ENCODE results near the gene THOC2.
"Not testable (repeated sequence)": the region's sequence is repeated elsewhere in the genome, so short reads cannot be mapped to it uniquely, and the experiment has no call there.

THOC2 gene

DNA sequence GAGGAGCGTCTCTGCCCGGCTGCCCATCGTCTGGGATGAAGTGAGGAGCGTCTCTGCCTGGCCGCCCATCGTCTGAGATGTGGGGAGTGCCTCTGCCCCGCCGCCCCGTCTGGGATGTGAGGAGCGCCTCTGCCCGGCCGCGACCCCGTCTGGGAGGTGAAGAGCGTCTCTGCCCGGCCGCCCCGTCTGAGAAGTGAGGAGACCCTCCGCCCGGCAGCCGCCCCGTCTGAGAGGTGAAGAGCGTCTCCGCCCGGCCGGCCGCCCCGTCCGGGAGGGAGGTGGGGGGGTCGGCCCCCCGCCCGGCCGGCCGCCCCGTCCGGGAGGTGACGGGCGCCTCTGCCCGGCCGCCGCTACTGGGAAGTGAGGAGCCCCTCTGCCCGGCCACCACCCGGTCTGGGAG is 1.2 kb upstream of the THOC2 start:
- not testable (repeated sequence) for DNase-seq

DNA sequence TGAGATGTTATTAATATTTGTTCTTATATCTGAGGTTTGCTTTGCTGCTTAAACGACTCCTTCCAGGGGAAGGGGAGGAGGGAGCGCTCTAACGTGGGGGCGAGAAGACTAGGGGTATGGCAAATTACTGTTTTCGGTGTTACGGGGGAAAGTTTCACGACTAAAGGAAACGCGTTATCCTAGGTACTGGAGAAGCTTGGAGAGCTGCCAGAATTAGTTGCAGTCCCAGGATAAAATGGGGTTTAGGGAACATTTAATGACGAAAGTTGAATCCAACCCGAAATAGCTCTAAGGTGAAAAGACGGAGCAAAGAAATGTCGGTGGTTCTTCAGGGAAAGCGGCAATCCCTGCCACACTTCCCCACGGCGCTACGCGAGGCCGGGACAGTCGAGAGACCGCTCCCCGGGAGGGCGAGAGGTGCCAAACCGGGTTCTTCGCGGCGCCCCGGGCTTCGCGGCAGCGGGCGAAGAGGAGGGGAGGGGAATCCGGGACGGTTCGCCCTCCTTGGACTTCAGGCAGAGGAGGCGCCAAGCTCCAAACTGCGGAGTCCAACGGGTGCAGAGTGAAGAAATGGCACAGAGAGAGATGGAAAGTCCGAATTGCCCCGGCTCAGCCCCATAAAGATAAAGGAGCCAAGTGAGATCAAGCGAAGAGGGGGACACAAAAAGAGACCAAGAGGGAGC is 724 bp downstream of the THOC2 start:
- DNase-seq: peak in 1 of 2 donors; percentile 19

- peak in 1 of 2 donors; percentile 12 for DNase-seq
These were observed 1.4 kb downstream of the THOC2 start for GRCh38 chrX:123731258-123731986.

GRCh38 chrX:123728554-123728953 is 4.3 kb downstream of the THOC2 start:
- no peak for DNase-seq

- no peak for DNase-seq
These were observed 4.8 kb downstream of the THOC2 start for GRCh38 chrX:123728016-123728415.

GRCh38 chrX:123722193-123722592 is 10.7 kb downstream of the THOC2 start:
- not testable (repeated sequence) for DNase-seq

DNA sequence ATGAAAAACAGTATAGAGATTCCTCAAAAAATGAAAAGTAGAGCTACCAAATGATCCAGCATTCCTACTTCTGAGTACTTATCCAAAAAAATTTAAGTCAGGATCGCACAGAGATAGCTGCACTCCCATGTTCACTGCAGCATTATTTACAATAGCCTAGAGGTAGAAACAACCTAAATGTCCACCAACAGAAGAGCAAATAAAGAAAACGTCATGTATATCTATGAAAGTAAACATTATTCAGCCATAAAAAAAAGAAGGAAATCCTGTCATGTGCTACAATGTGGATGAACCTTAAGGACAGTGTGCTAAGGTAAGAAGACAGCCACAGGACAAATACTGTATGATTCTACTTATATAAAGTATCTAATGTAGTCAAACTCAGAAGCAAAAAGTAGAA is 12.4 kb downstream of the THOC2 start:
- DNase-seq: no peak

DNA sequence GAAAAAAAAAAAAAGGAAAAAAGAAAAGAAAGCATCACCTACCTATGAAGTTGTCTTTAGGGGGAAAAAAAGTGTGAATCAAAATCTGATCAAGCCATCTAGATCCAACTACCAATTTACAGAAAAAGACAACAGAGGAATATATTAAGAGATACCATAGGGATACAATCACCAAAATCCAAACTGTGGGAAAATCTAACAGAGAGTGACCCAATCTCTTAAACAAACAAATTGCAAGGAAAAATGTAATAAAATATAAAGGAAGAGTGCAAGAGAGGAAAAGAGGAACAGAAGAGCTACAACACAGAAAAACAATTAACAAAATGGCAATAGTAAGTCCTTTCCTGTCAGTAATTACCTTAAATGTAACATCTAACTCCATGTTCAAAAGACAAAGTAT is 19.0 kb downstream of the THOC2 start:
- no peak for DNase-seq

- no peak for DNase-seq
These were observed 19.4 kb downstream of the THOC2 start for GRCh38 chrX:123713434-123713833.

- not testable (repeated sequence) for DNase-seq
These were observed 21.7 kb downstream of the THOC2 start for GRCh38 chrX:123711201-123711600.

DNA sequence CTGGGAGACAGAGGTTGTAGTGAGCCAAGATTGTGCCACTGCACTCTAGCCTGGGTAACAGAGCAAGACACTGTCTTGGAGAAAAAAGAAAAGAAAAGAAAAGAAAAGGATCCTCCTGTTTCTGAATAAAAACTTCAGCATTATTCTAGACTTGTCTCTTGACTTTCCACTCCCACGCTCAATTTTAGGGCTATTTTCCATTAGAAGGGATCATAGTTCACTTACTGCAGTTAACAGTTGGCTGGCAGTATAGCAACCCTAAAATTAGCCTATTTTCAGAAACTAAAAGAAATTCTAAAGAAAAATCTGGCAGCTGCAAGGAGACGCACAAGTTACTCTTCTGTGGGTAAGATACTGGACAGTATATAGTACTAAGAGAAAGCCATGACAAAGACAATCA is 28.1 kb downstream of the THOC2 start:
- DNase-seq: no peak

- DNase-seq: no peak
These were observed 33.8 kb downstream of the THOC2 start for GRCh38 chrX:123698979-123699520.

DNA sequence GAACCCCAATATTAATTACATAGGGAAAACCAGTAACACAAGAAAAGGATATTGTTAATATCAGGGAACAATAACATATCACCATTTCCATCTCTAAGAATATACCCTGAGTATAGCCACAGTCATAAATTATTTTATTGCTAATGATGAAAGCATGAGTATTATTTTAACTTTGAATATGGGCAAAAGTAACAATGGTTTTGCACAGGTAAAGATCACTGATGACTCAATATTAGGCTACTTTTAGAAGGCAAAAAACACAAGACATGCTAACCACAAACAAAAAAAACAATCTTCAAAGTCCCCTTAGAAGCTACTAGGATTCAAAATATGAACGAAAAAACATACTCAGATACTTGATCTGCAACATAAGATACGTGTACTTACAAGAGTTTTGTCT is 36.5 kb downstream of the THOC2 start:
- DNase-seq: no peak

GRCh38 chrX:123695242-123695641 is 37.6 kb downstream of the THOC2 start:
- DNase-seq: no peak

DNA sequence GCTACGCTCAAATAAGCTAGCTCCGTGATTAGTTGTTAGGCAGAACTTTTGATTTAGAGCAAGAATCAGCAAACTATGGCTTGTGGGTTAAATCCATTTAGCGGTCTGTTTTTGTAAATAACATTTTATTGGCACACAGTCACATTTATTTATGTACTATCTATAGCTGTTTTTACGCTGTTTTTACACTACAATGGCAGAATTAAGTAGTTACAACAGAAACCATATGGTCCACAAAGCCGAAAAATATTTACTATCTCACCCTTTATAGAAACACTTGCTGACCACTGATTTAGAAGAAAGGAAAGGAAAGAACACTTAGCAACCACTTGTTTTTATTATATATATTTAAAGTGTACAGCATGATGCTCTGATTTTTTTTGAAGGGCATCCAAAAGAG is 41.1 kb downstream of the THOC2 start:
- DNase-seq: no peak

GRCh38 chrX:123688524-123688923 is 44.3 kb downstream of the THOC2 start:
- no peak for DNase-seq

DNA sequence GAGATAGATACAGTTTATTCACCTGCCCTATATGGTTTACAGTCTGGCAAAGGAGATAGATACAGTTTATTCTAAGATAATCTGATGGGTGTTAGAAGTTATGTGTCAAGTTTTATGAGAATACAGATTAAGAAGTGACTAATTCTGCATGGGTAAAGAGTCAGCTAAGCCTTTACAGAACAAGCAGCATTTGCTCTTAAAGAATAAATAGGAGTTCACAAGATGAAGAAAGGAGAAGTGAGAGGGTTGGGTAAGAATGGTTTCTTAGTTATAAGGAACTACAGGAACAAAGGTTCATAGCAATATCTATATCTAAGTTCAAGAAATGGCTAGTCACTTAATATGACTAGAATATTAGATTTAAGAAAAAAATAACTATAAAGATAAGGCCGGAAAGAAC is 47.6 kb downstream of the THOC2 start:
- DNase-seq: no peak

GRCh38 chrX:123682186-123682585 is 50.7 kb downstream of the THOC2 start:
- DNase-seq: no peak

DNA sequence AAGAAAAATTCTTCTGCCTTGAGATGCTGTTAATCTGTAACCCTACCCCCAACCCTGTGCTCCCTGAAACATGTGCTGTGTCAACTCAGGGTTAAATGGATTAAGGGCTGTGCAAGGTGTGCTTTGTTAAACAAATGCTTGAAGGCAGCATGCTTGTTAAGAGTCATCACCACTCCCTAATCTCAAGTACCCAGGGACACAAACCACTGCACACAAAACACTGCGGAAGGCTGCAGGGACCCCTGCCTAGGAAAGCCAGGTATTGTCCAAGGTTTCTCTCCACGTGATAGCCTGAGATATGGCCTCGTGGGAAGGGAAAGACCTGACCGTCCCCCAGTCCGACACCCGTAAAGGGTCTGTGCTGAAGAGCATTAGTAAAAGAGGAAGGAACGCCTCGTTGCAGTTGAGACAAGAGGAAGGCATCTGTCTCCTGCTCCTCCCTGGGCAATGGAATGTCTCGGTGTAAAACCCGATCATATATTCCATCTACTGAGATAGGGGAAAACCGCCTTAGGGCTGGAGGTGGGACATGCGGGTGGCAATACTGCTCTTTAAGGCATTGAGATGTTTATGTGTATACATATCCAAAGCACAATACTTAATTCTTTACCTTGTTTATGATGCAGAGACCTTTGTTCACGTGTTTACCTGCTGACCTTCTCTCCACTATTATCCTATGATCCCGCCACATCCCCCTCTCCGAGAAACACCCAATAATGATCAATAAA is 53.0 kb downstream of the THOC2 start:
- not testable (repeated sequence) for DNase-seq

DNA sequence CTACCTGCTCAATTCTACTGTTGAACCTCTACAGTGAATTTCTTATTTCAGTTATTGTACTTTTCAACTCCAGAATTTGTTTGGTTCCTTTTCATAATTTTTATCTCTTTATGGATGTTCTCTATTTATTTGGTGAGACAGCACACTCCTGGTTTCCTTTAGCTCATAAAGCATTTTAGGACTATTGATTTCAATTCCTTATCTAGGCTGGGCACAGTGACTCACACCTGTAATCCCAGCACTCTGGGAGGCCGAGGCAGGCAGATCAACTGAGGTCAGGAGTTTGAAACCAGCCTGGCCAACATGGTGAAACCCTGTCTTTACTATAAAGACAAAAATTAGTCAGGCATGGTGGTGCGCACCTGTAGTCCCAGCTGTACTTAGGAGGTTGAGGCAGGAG is 57.7 kb downstream of the THOC2 start:
- DNase-seq: no peak

DNA sequence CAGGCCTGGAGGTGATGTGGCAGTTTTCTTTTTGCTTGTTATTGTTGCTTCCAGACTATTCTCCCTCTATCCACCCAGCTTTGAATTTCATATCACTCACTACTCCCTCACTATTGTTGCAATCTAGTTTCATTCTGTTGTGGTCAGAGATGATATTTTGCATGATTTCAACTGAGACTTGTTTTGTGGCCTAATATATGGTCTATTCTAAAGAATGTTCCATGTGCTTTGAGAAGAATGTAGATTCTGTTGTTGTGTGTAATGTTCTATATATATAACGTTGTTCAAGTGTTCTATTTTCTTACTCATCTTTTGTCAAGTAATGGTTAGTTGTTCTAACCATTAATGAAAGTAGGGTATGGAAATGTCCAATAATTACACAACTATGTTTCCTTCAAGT is 59.0 kb downstream of the THOC2 start:
- DNase-seq: no peak

- DNase-seq: no peak
These were observed 67.7 kb downstream of the THOC2 start for GRCh38 chrX:123665197-123665596.

GRCh38 chrX:123664467-123665167 is 68.2 kb downstream of the THOC2 start:
- DNase-seq: not testable (repeated sequence)

Data from CD4-positive, alpha-beta T cell treated with Interferon alpha-2 for 1 hour (primary cell).